GM23338 (cell line): ENCODE results near the gene ELFN1. TPM values are rescaled to one million over a fixed set of nuclear protein-coding genes. Genes with fewer than 3 reads are reported as not detected.

ENCODE experiments used
- ATAC-seq: fragments of 200-7000 bp; cut with Tn5 transposase; 3 replicates; pipeline ENCODE4 v1.9.1; 2020
- DNase-seq: peaks from one replicate; pipeline ENCODE4 v3.0.0-alpha.2; 2015; ENCODE audit warnings: low spot score
- H2AFZ ChIP-seq: fragments of 200-600 bp; sonication (generic); 2 replicates; pipeline ENCODE4 v1.8.0; 2016; ENCODE audit warnings: antibody characterized with exemption, mild to moderate bottlenecking, moderate library complexity
- H3F3A ChIP-seq: fragments of 200-600 bp; sonication (generic); replicated peaks from 2 replicates; pipeline ENCODE4 v1.8.0; 2017; ENCODE audit warnings: antibody characterized with exemption, mixed run types, low read depth
- H3K27ac ChIP-seq: fragments of 200-600 bp; sonication (generic); 2 replicates; pipeline ENCODE4 v1.6.1; 2016; ENCODE audit warnings: low read depth
- H3K27me3 ChIP-seq: fragments of 200-600 bp; sonication (generic); 2 replicates; pipeline ENCODE4 v1.8.0; 2016; ENCODE audit warnings: mild to moderate bottlenecking, mixed run types, moderate library complexity; ENCODE audit not compliant: insufficient read depth
- H3K36me3 ChIP-seq: fragments of 200-600 bp; sonication (generic); 2 replicates; pipeline ENCODE4 v1.8.0; 2016; ENCODE audit warnings: mild to moderate bottlenecking; ENCODE audit not compliant: insufficient read depth
- H3K4me1 ChIP-seq: fragments of 200-600 bp; sonication (generic); 2 replicates; pipeline ENCODE4 v1.8.0; 2016; ENCODE audit warnings: mild to moderate bottlenecking, moderate library complexity; ENCODE audit not compliant: insufficient read depth
- H3K4me2 ChIP-seq: fragments of 200-600 bp; sonication (generic); 2 replicates; pipeline ENCODE4 v1.7.1; 2017; ENCODE audit warnings: mixed run types
- H3K4me3 ChIP-seq: fragments of 200-600 bp; sonication (generic); 2 replicates; pipeline ENCODE4 v1.6.1; 2016; ENCODE audit warnings: mixed run types
- H3K79me2 ChIP-seq: fragments of 200-600 bp; sonication (generic); replicated peaks from 2 replicates; pipeline ENCODE4 v1.8.0; 2017; ENCODE audit warnings: mild to moderate bottlenecking; ENCODE audit not compliant: insufficient read depth
- H3K9me2 ChIP-seq: fragments of 200-600 bp; sonication (generic); 2 replicates; pipeline ENCODE4 v1.8.0; 2017; ENCODE audit not compliant: insufficient read depth
- H4K20me1 ChIP-seq: fragments of 200-600 bp; sonication (generic); replicated peaks from 2 replicates; pipeline ENCODE4 v1.8.0; 2017; ENCODE audit warnings: mild to moderate bottlenecking; ENCODE audit not compliant: insufficient read depth
- H3K27ac Mint-ChIP-seq: 2 replicates; pipeline ENCODE4 v1.8.0; 2020; ENCODE audit warnings: inconsistent platforms, mild to moderate bottlenecking, moderate library complexity, mixed read lengths
- H3K27me3 Mint-ChIP-seq: 3 replicates; pipeline ENCODE4 v1.8.0; 2022; ENCODE audit warnings: low read depth, mild to moderate bottlenecking, moderate library complexity, mixed read lengths, inconsistent platforms; ENCODE audit not compliant: insufficient read depth, poor library complexity
- H3K36me3 Mint-ChIP-seq: 3 replicates; pipeline ENCODE4 v1.8.0; 2021; ENCODE audit warnings: low read depth, mild to moderate bottlenecking, inconsistent platforms, moderate library complexity, mixed read lengths
- H3K4me1 Mint-ChIP-seq: 3 replicates; pipeline ENCODE4 v1.8.0; 2020; ENCODE audit warnings: mild to moderate bottlenecking, inconsistent platforms, mixed read lengths
- H3K4me3 Mint-ChIP-seq: 3 replicates; pipeline ENCODE4 v1.8.0; 2021; ENCODE audit warnings: moderate library complexity, mild to moderate bottlenecking, inconsistent platforms, mixed read lengths
- H3K9me3 Mint-ChIP-seq: 3 replicates; pipeline ENCODE4 v1.8.0; 2020; ENCODE audit warnings: moderate library complexity, mild to moderate bottlenecking, inconsistent platforms, mixed read lengths
- CREB1 ChIP-seq: fragments of 250-450 bp; sonication (Bioruptor Pico); IDR thresholded peaks from 2 replicates; pipeline ENCODE4 v1.5.0; 2020; ENCODE audit warnings: low read depth, mild to moderate bottlenecking, moderate library complexity
- CTCF ChIP-seq, 2 experiments: fragments of 200-600 bp in 1 of 2; sonication (generic) in 1 of 2; conservative IDR thresholded peaks; 2 replicates each; pipeline versions ENCODE4 v1.5.1 to v1.6.1; 2016 to 2017; ENCODE audit warnings: antibody characterized with exemption in 2 of 2, low read depth in 2 of 2, mild to moderate bottlenecking in 2 of 2, moderate library complexity in 1 of 2
- ETS1 ChIP-seq: IDR thresholded peaks from 2 replicates; pipeline ENCODE4 v1.6.1; 2016; ENCODE audit warnings: antibody characterized with exemption
- EZH2 ChIP-seq: fragments of 200-600 bp; sonication (generic); IDR thresholded peaks from one replicate; pipeline ENCODE4 v1.8.0; 2017; ENCODE audit warnings: antibody characterized with exemption, mild to moderate bottlenecking, low read depth; ENCODE audit not compliant: unreplicated experiment
- NANOG ChIP-seq: IDR thresholded peaks from 2 replicates; pipeline ENCODE4 v1.6.1; 2016; ENCODE audit warnings: antibody characterized with exemption, borderline replicate concordance
- POLR2AphosphoS5 ChIP-seq: IDR thresholded peaks from 2 replicates; pipeline ENCODE4 v1.6.1; 2016; ENCODE audit warnings: antibody characterized with exemption, low read depth
- STAT1 ChIP-seq: IDR thresholded peaks from one replicate; pipeline ENCODE4 v1.6.1; 2016; ENCODE audit warnings: antibody characterized with exemption; ENCODE audit not compliant: unreplicated experiment
- ZNF114 ChIP-seq: fragments of 250-450 bp; sonication (Bioruptor Pico); IDR thresholded peaks from 2 replicates; pipeline ENCODE4 v1.5.0; 2020; ENCODE audit warnings: mild to moderate bottlenecking, moderate library complexity
- ZNF462 ChIP-seq: fragments of 250-450 bp; sonication (Bioruptor Pico); IDR thresholded peaks from 2 replicates; pipeline ENCODE4 v1.5.0; 2020; ENCODE audit warnings: mild to moderate bottlenecking, moderate library complexity
- polyA plus RNA-seq: library from polyadenylated mRNA; unstranded; fragments of >200 nt; fragmentation: Nextera tagmentation; extraction: Ambion mirVana; gene quantifications from 2 replicates; pipeline ENCODE4 v1.2.1, GENCODE V29; 2016
- total RNA-seq: library from RNA; depleted of rRNA; stranded (reverse); fragments of >200 nt; shearing (Covaris generic); gene quantifications from 2 replicates; pipeline ENCODE4 v1.2.3, GENCODE V29; 2014

ELFN1 gene
- total and polyA plus RNA-seq, 2 experiments from 2014 or later: 0.08 to 3.5 TPM

GRCh38 chr7:1781369-1781768 lies 111.3 kb downstream of the ELFN1 start (continued):
- TF ChIP-seq ZNF462 (no peak), ZNF114 (CRISPR knock-in tag) (no peak), EZH2 (no peak), POLR2AphosphoS5 (no peak)

GRCh38 chr7:1785839-1786238 lies 115.8 kb downstream of the ELFN1 start:
- no peaks in the 10 kb centered on the region for H3K9me2 ChIP-seq
- H3K4me2 ChIP-seq: no peak overlapping the region
- ATAC-seq: no peak
- no peaks in the 10 kb centered on the region for H3K27me3 ChIP-seq
- Mint-ChIP-seq H3K4me3 (no peak overlapping the region), H3K27ac (no peak overlapping the region), H3K36me3 (peaks cover 5% of the 10 kb centered on the region; the same call in 2 of the 3 replicates), H3K4me1 (no peaks in the 10 kb centered on the region), H3K9me3 (peaks cover 17% of the 10 kb centered on the region), H3K27me3 (no peaks in the 10 kb centered on the region)
- H3K27ac ChIP-seq: no peak overlapping the region
- no peak overlapping the region for H3K4me3 ChIP-seq
- no peak for DNase-seq
- H3K36me3 ChIP-seq: no peaks in the 10 kb centered on the region; the same call in 1 of the 2 replicates
- H3K79me2 ChIP-seq: no peaks in the 10 kb centered on the region
- no peaks in the 10 kb centered on the region for H3F3A ChIP-seq
- TF ChIP-seq CREB1 (no peak), CTCF (conservative IDR thresholded peaks at IDR 0.05; ENCODE audit: low read depth in 2 of 2) (no peak), ETS1 (no peak), NANOG (no peak), STAT1 (no peak)
- no peak overlapping the region for H2AFZ ChIP-seq
- no peaks in the 10 kb centered on the region for H4K20me1 ChIP-seq
- no peaks in the 10 kb centered on the region for H3K4me1 ChIP-seq
